ENCODE data around the gene ACOX2.

ACOX2 gene

GRCh38 chr3:58572013-58572633 lies 35.1 kb upstream of the ACOX2 start:
- peak in 1 of 2 donors; percentile 9 for DNase-seq
- Histone ChIP-seq H3K9me3 (no peaks in the 10 kb centered on the region), H3K36me3 (no peaks in the 10 kb centered on the region), H3K27ac (no peak overlapping the region), H3K27me3 (no peaks in the 10 kb centered on the region), H3K4me1 (peaks cover 0 to under 1% (median 0%) of the 10 kb centered on the region in 4 donors), H3K4me3 (no peak overlapping the region)
- intact Hi-C loops (cut with DNase I; ENCODE audit: low total_unique reads): no loop called here
- no peak for TF ChIP-seq CTCF (IDR thresholded peaks at IDR 0.05)

- peak in 1 of 2 donors; percentile 51 for DNase-seq
- no peak overlapping the region for H3K27ac ChIP-seq
- no peaks in the 10 kb centered on the region for H3K36me3 ChIP-seq
- H3K4me1 ChIP-seq: no peaks in the 10 kb centered on the region
- intact Hi-C loops (cut with DNase I; ENCODE audit: low total_unique reads): no loop called here
- H3K9me3 ChIP-seq: no peaks in the 10 kb centered on the region
- no peak overlapping the region for H3K4me3 ChIP-seq
- TF ChIP-seq CTCF (IDR thresholded peaks at IDR 0.05): no peak
- no peaks in the 10 kb centered on the region for H3K27me3 ChIP-seq
These were observed 33.9 kb upstream of the ACOX2 start for GRCh38 chr3:58570851-58571250.

GRCh38 chr3:58569287-58570001 lies 32.5 kb upstream of the ACOX2 start:
- Histone ChIP-seq H3K9me3 (no peaks in the 10 kb centered on the region), H3K27me3 (no peaks in the 10 kb centered on the region), H3K27ac (no peak overlapping the region), H3K36me3 (no peaks in the 10 kb centered on the region), H3K4me3 (no peak overlapping the region), H3K4me1 (no peaks in the 10 kb centered on the region)
- intact Hi-C loops (cut with DNase I; ENCODE audit: low total_unique reads): loop anchor here (2.0 kb wide), 1 partner anchor 59 kb away; no protein-coding TSS in a partner anchor
- DNase-seq: peak in 1 of 2 donors; percentile 42
- TF ChIP-seq CTCF (IDR thresholded peaks at IDR 0.05): no peak

- Histone ChIP-seq H3K27ac (no peak overlapping the region), H3K9me3 (no peaks in the 10 kb centered on the region), H3K27me3 (no peaks in the 10 kb centered on the region), H3K4me3 (no peak overlapping the region), H3K36me3 (no peaks in the 10 kb centered on the region), H3K4me1 (no peaks in the 10 kb centered on the region)
- peak; percentile 70 to 86 for DNase-seq
- intact Hi-C loops (cut with DNase I; ENCODE audit: low total_unique reads): loop anchor here (2.0 kb wide), 1 partner anchor 60 kb away; no protein-coding TSS in a partner anchor
- TF ChIP-seq CTCF (IDR thresholded peaks at IDR 0.05): peak; percentile 84 to 95
These were observed 31.7 kb upstream of the ACOX2 start for GRCh38 chr3:58568572-58569286.

GRCh38 chr3:58567251-58567515 lies 30.2 kb upstream of the ACOX2 start:
- no peak overlapping the region for H3K27ac ChIP-seq
- no peaks in the 10 kb centered on the region for H3K9me3 ChIP-seq
- peak in 1 of 2 donors; percentile 34 for DNase-seq
- intact Hi-C loops (cut with DNase I; ENCODE audit: low total_unique reads): no loop called here
- no peak overlapping the region for H3K4me3 ChIP-seq
- no peak for TF ChIP-seq CTCF (IDR thresholded peaks at IDR 0.05)
- no peaks in the 10 kb centered on the region for H3K4me1 ChIP-seq
- no peaks in the 10 kb centered on the region for H3K27me3 ChIP-seq
- H3K36me3 ChIP-seq: no peaks in the 10 kb centered on the region

All from tibial artery (tissue), 4 donors.